ENCODE measurements around the gene ACTC1.

DNA sequence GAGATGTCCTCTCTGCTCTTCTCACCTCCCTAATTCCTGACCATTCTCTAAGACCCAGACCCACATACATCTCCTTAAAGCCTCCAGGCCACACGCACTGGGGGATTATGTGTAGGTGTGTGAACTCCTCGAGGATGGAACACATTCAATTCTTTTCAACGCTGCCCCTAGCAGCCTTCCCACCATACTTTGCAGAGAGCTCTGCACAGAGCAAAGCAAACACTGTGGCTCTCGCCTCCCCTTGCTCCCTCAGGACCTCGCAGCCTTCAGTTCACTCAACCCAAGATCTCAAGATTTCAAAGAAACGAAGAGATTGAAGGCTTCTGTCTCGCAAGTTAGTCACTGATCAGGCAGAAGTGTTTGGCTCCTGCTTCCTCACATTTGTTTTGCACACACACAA lies 6.0 kb downstream of the ACTC1 start:
- TF ChIP-seq POLR2AphosphoS5 (IDR thresholded peaks at IDR 0.05) = no peak
- TF ChIP-seq, protein P1, sequence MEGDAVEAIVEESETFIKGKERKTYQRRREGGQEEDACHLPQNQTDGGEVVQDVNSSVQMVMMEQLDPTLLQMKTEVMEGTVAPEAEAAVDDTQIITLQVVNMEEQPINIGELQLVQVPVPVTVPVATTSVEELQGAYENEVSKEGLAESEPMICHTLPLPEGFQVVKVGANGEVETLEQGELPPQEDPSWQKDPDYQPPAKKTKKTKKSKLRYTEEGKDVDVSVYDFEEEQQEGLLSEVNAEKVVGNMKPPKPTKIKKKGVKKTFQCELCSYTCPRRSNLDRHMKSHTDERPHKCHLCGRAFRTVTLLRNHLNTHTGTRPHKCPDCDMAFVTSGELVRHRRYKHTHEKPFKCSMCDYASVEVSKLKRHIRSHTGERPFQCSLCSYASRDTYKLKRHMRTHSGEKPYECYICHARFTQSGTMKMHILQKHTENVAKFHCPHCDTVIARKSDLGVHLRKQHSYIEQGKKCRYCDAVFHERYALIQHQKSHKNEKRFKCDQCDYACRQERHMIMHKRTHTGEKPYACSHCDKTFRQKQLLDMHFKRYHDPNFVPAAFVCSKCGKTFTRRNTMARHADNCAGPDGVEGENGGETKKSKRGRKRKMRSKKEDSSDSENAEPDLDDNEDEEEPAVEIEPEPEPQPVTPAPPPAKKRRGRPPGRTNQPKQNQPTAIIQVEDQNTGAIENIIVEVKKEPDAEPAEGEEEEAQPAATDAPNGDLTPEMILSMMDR (IDR thresholded peaks at IDR 0.05) = no peak
- TF ChIP-seq POLR2A (IDR thresholded peaks at IDR 0.05) = no peak
- TF ChIP-seq EP300 (IDR thresholded peaks at IDR 0.05; ENCODE audit: low read depth) = no peak
